PFSK-1 (cell line): Measurements from ENCODE around the gene GSTO2.

Source experiments
- POLR2AphosphoS5 ChIP-seq: IDR thresholded peaks from 2 replicates; pipeline ENCODE4 v1.6.1; 2012; ENCODE audit warnings: low read depth, mild to moderate bottlenecking, control low read depth, low read length, moderate library complexity
- REST ChIP-seq, 2 experiments: IDR thresholded peaks; 2 replicates each; pipeline versions ENCODE4 v1.6.1 to v1.8.0; 2011 to 2012; ENCODE audit warnings: low read depth in 2 of 2, low read length in 2 of 2, control low read depth in 1 of 2, inconsistent platforms in 1 of 2, mild to moderate bottlenecking in 1 of 2, moderate library complexity in 1 of 2; ENCODE audit not compliant: insufficient read depth in 1 of 2
- SIN3A ChIP-seq: IDR thresholded peaks from 2 replicates; pipeline ENCODE4 v1.6.1; 2012; ENCODE audit warnings: mild to moderate bottlenecking, low read length, moderate library complexity, borderline replicate concordance; ENCODE audit not compliant: insufficient read depth
- TAF1 ChIP-seq: IDR thresholded peaks from 2 replicates; pipeline ENCODE4 v1.6.1; 2012; ENCODE audit warnings: low read length, control low read depth, borderline replicate concordance; ENCODE audit not compliant: insufficient read depth

- TF ChIP-seq TAF1 (no peak), REST (IDR thresholded peaks at IDR 0.05; ENCODE audit: insufficient read depth in 1 of 2, low read depth in 2 of 2, low read length in 2 of 2) (no peak), POLR2AphosphoS5 (no peak), SIN3A (no peak)
Observed at GRCh38 chr10:104342941-104343411, 74.0 kb downstream of the GSTO2 start.
